Panc1 (cell line): Measurements from ENCODE around the gene HK1. TPM values are rescaled to one million over a fixed set of nuclear protein-coding genes. Genes with fewer than 3 reads are reported as not detected.

Experiments used
- ATAC-seq: fragments of 200-7000 bp; cut with Tn5 transposase; 2 replicates; pipeline ENCODE4 v1.9.1; 2020; ENCODE audit warnings: mild to moderate bottlenecking, moderate library complexity
- BruUV-seq: library from RNA; stranded (reverse); fragments of 400-500 nt; replicated peaks from 2 replicates; lab custom pipeline; 2021; lab: Mats Ljungman, UMichigan
- CTCF ChIA-PET: fragments of 300-600 bp; sonication (Branson Sonifier 250); formaldehyde crosslinking; loops from one replicate; lab custom pipeline; 2022; ENCODE audit warnings: antibody characterized with exemption; lab: Charles Lee
- POLR2A ChIA-PET: fragments of 300-600 bp; sonication (Branson Sonifier 250); formaldehyde crosslinking; loops from one replicate; lab custom pipeline; 2022; ENCODE audit warnings: antibody characterized with exemption; lab: Charles Lee
- DNase-seq: peaks from one replicate; pipeline ENCODE4 v3.0.0-alpha.2; 2010; ENCODE audit warnings: low read depth, low spot score
- H3K27ac ChIP-seq: 2 replicates; pipeline ENCODE4 v1.5.1; 2011; ENCODE audit warnings: mild to moderate bottlenecking, low read length, inconsistent platforms
- H3K27me3 ChIP-seq: fragments of 200-500 bp; sonication (Bioruptor generic); 2 replicates; pipeline ENCODE4 v1.6.0; 2014; ENCODE audit warnings: low read length, inconsistent platforms; ENCODE audit not compliant: control insufficient read depth, insufficient read depth
- H3K36me3 ChIP-seq: fragments of 200-500 bp; sonication (Bioruptor generic); 2 replicates; pipeline ENCODE4 v1.5.1; 2014; ENCODE audit warnings: inconsistent platforms, mild to moderate bottlenecking, low read length, moderate library complexity; ENCODE audit not compliant: control insufficient read depth, insufficient read depth
- H3K4me1 ChIP-seq: 2 replicates; pipeline ENCODE4 v1.5.1; 2011; ENCODE audit warnings: inconsistent platforms, mild to moderate bottlenecking, low read length, moderate library complexity; ENCODE audit not compliant: control insufficient read depth, insufficient read depth
- H3K4me3 ChIP-seq, 2 experiments: 2 replicates each; pipeline ENCODE4 v1.5.1; 2011 to 2012; ENCODE audit warnings: low read depth in 2 of 2, low read length in 2 of 2, mild to moderate bottlenecking in 2 of 2, inconsistent platforms in 1 of 2, moderate library complexity in 1 of 2
- H3K9me3 ChIP-seq: fragments of 200-500 bp; sonication (Bioruptor generic); 2 replicates; pipeline ENCODE4 v1.5.1; 2014; ENCODE audit warnings: low read depth, mild to moderate bottlenecking, inconsistent platforms, low read length, moderate library complexity; ENCODE audit not compliant: control insufficient read depth, insufficient read depth
- CTCF ChIP-seq: fragments of 450-650 bp; IDR thresholded peaks from 2 replicates; pipeline ENCODE4 v1.5.1; 2017; ENCODE audit warnings: mild to moderate bottlenecking
- POLR2AphosphoS5 ChIP-seq: IDR thresholded peaks from 2 replicates; pipeline ENCODE4 v1.6.1; 2012; ENCODE audit warnings: mild to moderate bottlenecking, low read depth, low read length, moderate library complexity
- REST ChIP-seq, 2 experiments: IDR thresholded peaks; 2 replicates each; pipeline ENCODE4 v1.6.1; 2011 to 2012; ENCODE audit warnings: low read depth in 2 of 2, control low read depth in 1 of 2, low read length in 1 of 2, mild to moderate bottlenecking in 1 of 2, moderate library complexity in 1 of 2; ENCODE audit not compliant: insufficient read depth in 1 of 2
- SIN3A ChIP-seq: IDR thresholded peaks from 2 replicates; pipeline ENCODE4 v1.6.1; 2012; ENCODE audit warnings: low read depth, mild to moderate bottlenecking, low read length, moderate library complexity, borderline replicate concordance; ENCODE audit not compliant: insufficient read depth
- TCF7L2 ChIP-seq: IDR thresholded peaks from 2 replicates; pipeline ENCODE4 v1.6.1; 2011; ENCODE audit warnings: mild to moderate bottlenecking, low read depth, low read length, inconsistent platforms
- in situ Hi-C: cut with HindIII; loops from 2 replicates; pipeline ENCODE4 v1.10.0; 2016; ENCODE audit warnings: low sequenced_read_pairs, low pct_unique_long_range_greater_than_20kb
- intact Hi-C: fragments of 100-400 bp; cut with micrococcal nuclease; formaldehyde crosslinking; loops from one replicate; pipeline ENCODE4 v1.10.0; 2022; ENCODE audit not compliant: unreplicated experiment
- total RNA-seq: library from RNA; stranded (reverse); gene quantifications from one replicate; pipeline ENCODE4 v1.2.1, GENCODE V29; 2021; ENCODE audit not compliant: unreplicated experiment

HK1 gene
- total RNA-seq, 1 experiment from 2014 or later, result 74.4 TPM

- Histone ChIP-seq H3K27ac (no peak overlapping the region), H3K36me3 (no peaks in the 10 kb centered on the region), H3K4me3 (no peak overlapping the region), H3K4me1 (peaks cover 25% of the 10 kb centered on the region), H3K9me3 (no peaks in the 10 kb centered on the region), H3K27me3 (no peaks in the 10 kb centered on the region)
- intact Hi-C loops, result no loop called here
- ATAC-seq (no peak), DNase-seq (no peak)
- TF ChIP-seq SIN3A (no peak), TCF7L2 (no peak), CTCF (no peak), POLR2AphosphoS5 (no peak), REST (IDR thresholded peaks at IDR 0.05; ENCODE audit: insufficient read depth in 1 of 2, low read depth in 2 of 2, low read length in 1 of 2) (no peak)
- in situ Hi-C loops, result no loop called here
- ChIA-PET POLR2A (no interaction called here), CTCF (no interaction called here)
- BruUV-seq, result no TSS peak
These were observed 52.9 kb downstream of the HK1 start for GRCh38 chr10:69331161-69331560.

GRCh38 chr10:69332278-69333010 lies 54.1 kb downstream of the HK1 start:
- H3K4me1 ChIP-seq, result peaks cover 17% of the 10 kb centered on the region
- TF ChIP-seq REST (IDR thresholded peaks at IDR 0.05; ENCODE audit: insufficient read depth in 1 of 2, low read depth in 2 of 2, low read length in 1 of 2) (no peak), SIN3A (no peak), TCF7L2 (no peak), POLR2AphosphoS5 (no peak), CTCF (no peak)
- DNase-seq (no peak), ATAC-seq (no peak)
- POLR2A ChIA-PET, result no interaction called here
- intact Hi-C loops, result no loop called here
- CTCF ChIA-PET, result no interaction called here
- in situ Hi-C loops, result no loop called here
- H3K27ac ChIP-seq, result no peak overlapping the region
- no peaks in the 10 kb centered on the region for H3K36me3 ChIP-seq
- H3K4me3 ChIP-seq, result no peak overlapping the region
- H3K27me3 ChIP-seq, result no peaks in the 10 kb centered on the region
- BruUV-seq, result no TSS peak
- H3K9me3 ChIP-seq, result no peaks in the 10 kb centered on the region
